ENCODE results near the gene HOMER3.
"Not testable (repeated sequence)": the region's sequence is repeated elsewhere in the genome, so short reads cannot be mapped to it uniquely, and the experiment has no call there.

The HOMER3 gene

GRCh38 chr19:18954094-18954493, 13.1 kb upstream of the HOMER3 start:
- Histone ChIP-seq H3K9me3 (ENCODE audit: control insufficient read depth, insufficient read depth, low read depth, low read length) (no peaks in the 10 kb centered on the region), H3K27me3 (ENCODE audit: control insufficient read depth, insufficient read depth, low read length) (no peaks in the 10 kb centered on the region), H3K4me3 (ENCODE audit: low read depth, low read length) (no peak overlapping the region), H3K27ac (ENCODE audit: low read depth, low read length) (no peak overlapping the region), H3K9ac (ENCODE audit: low read length) (no peak overlapping the region), H3K36me3 (ENCODE audit: control insufficient read depth, insufficient read depth, low read length) (no peaks in the 10 kb centered on the region), H3K4me1 (ENCODE audit: control insufficient read depth, insufficient read depth, low read length) (no peaks in the 10 kb centered on the region)

- not testable (repeated sequence) for H3K27me3 ChIP-seq (ENCODE audit: control insufficient read depth, insufficient read depth, low read length); H3K4me1 ChIP-seq (ENCODE audit: control insufficient read depth, insufficient read depth, low read length); H3K9me3 ChIP-seq (ENCODE audit: control insufficient read depth, insufficient read depth, low read depth, low read length); H3K9ac ChIP-seq (ENCODE audit: low read length); H3K36me3 ChIP-seq (ENCODE audit: control insufficient read depth, insufficient read depth, low read length); H3K27ac ChIP-seq (ENCODE audit: low read depth, low read length); H3K4me3 ChIP-seq (ENCODE audit: low read depth, low read length)
Measured at GRCh38 chr19:18952364-18953003, 11.5 kb upstream of the HOMER3 start.

- H3K27me3 ChIP-seq (ENCODE audit: control insufficient read depth, insufficient read depth, low read length): no peaks in the 10 kb centered on the region
- no peak overlapping the region for H3K27ac ChIP-seq (ENCODE audit: low read depth, low read length)
- H3K9ac ChIP-seq (ENCODE audit: low read length): no peak overlapping the region
- H3K36me3 ChIP-seq (ENCODE audit: control insufficient read depth, insufficient read depth, low read length): no peaks in the 10 kb centered on the region
- no peak overlapping the region for H3K4me3 ChIP-seq (ENCODE audit: low read depth, low read length)
- no peaks in the 10 kb centered on the region for H3K9me3 ChIP-seq (ENCODE audit: control insufficient read depth, insufficient read depth, low read depth, low read length)
- no peaks in the 10 kb centered on the region for H3K4me1 ChIP-seq (ENCODE audit: control insufficient read depth, insufficient read depth, low read length)
Measured at GRCh38 chr19:18951721-18952281, 10.8 kb upstream of the HOMER3 start.

- Histone ChIP-seq H3K4me1 (ENCODE audit: control insufficient read depth, insufficient read depth, low read length) (no peaks in the 10 kb centered on the region), H3K27ac (ENCODE audit: low read depth, low read length) (no peak overlapping the region), H3K9me3 (ENCODE audit: control insufficient read depth, insufficient read depth, low read depth, low read length) (no peaks in the 10 kb centered on the region), H3K36me3 (ENCODE audit: control insufficient read depth, insufficient read depth, low read length) (no peaks in the 10 kb centered on the region), H3K4me3 (ENCODE audit: low read depth, low read length) (no peak overlapping the region), H3K9ac (ENCODE audit: low read length) (no peak overlapping the region), H3K27me3 (ENCODE audit: control insufficient read depth, insufficient read depth, low read length) (0 out of 2 replicates have a peak, but pooled peaks cover under 1% of the 10 kb centered on the region)
Measured at GRCh38 chr19:18949858-18950257, 8.8 kb upstream of the HOMER3 start.

GRCh38 chr19:18948976-18949356, 7.9 kb upstream of the HOMER3 start:
- Histone ChIP-seq H3K4me1 (ENCODE audit: control insufficient read depth, insufficient read depth, low read length) (no peaks in the 10 kb centered on the region), H3K27ac (ENCODE audit: low read depth, low read length) (no peak overlapping the region), H3K4me3 (ENCODE audit: low read depth, low read length) (no peak overlapping the region), H3K36me3 (ENCODE audit: control insufficient read depth, insufficient read depth, low read length) (no peaks in the 10 kb centered on the region), H3K9ac (ENCODE audit: low read length) (no peak overlapping the region), H3K9me3 (ENCODE audit: control insufficient read depth, insufficient read depth, low read depth, low read length) (no peaks in the 10 kb centered on the region), H3K27me3 (ENCODE audit: control insufficient read depth, insufficient read depth, low read length) (0 out of 2 replicates have a peak, but pooled peaks cover 4% of the 10 kb centered on the region)

- Histone ChIP-seq H3K27me3 (ENCODE audit: control insufficient read depth, insufficient read depth, low read length) (0 out of 2 replicates have a peak, but pooled peaks cover 4% of the 10 kb centered on the region), H3K4me3 (ENCODE audit: low read depth, low read length) (no peak overlapping the region), H3K9ac (ENCODE audit: low read length) (no peak overlapping the region), H3K9me3 (ENCODE audit: control insufficient read depth, insufficient read depth, low read depth, low read length) (no peaks in the 10 kb centered on the region), H3K27ac (ENCODE audit: low read depth, low read length) (no peak overlapping the region), H3K4me1 (ENCODE audit: control insufficient read depth, insufficient read depth, low read length) (no peaks in the 10 kb centered on the region), H3K36me3 (ENCODE audit: control insufficient read depth, insufficient read depth, low read length) (no peaks in the 10 kb centered on the region)
Measured at GRCh38 chr19:18948075-18948975, 7.3 kb upstream of the HOMER3 start.

- peaks cover under 1% of the 10 kb centered on the region; the same call in 1 of the 2 replicates for H3K4me1 ChIP-seq (ENCODE audit: control insufficient read depth, insufficient read depth, low read length)
- H3K9ac ChIP-seq (ENCODE audit: low read length): no peak overlapping the region
- peaks cover 5% of the 10 kb centered on the region; the same call in 1 of the 2 replicates for H3K27me3 ChIP-seq (ENCODE audit: control insufficient read depth, insufficient read depth, low read length)
- no peaks in the 10 kb centered on the region for H3K9me3 ChIP-seq (ENCODE audit: control insufficient read depth, insufficient read depth, low read depth, low read length)
- H3K36me3 ChIP-seq (ENCODE audit: control insufficient read depth, insufficient read depth, low read length): no peaks in the 10 kb centered on the region
- no peak overlapping the region for H3K27ac ChIP-seq (ENCODE audit: low read depth, low read length)
- H3K4me3 ChIP-seq (ENCODE audit: low read depth, low read length): no peak overlapping the region
Measured at GRCh38 chr19:18946918-18947317, 5.9 kb upstream of the HOMER3 start.

- Histone ChIP-seq H3K9me3 (ENCODE audit: control insufficient read depth, insufficient read depth, low read depth, low read length) (no peaks in the 10 kb centered on the region), H3K36me3 (ENCODE audit: control insufficient read depth, insufficient read depth, low read length) (no peaks in the 10 kb centered on the region), H3K9ac (ENCODE audit: low read length) (no peak overlapping the region), H3K27me3 (ENCODE audit: control insufficient read depth, insufficient read depth, low read length) (peaks cover 10% of the 10 kb centered on the region), H3K4me3 (ENCODE audit: low read depth, low read length) (no peak overlapping the region), H3K27ac (ENCODE audit: low read depth, low read length) (no peak overlapping the region), H3K4me1 (ENCODE audit: control insufficient read depth, insufficient read depth, low read length) (peaks cover 7% of the 10 kb centered on the region)
Measured at GRCh38 chr19:18946335-18946734, 5.3 kb upstream of the HOMER3 start.

- H3K4me3 ChIP-seq (ENCODE audit: low read depth, low read length): no peak overlapping the region
- H3K27me3 ChIP-seq (ENCODE audit: control insufficient read depth, insufficient read depth, low read length): peaks cover 16% of the 10 kb centered on the region
- H3K27ac ChIP-seq (ENCODE audit: low read depth, low read length): no peak overlapping the region
- H3K9me3 ChIP-seq (ENCODE audit: control insufficient read depth, insufficient read depth, low read depth, low read length): no peaks in the 10 kb centered on the region
- H3K36me3 ChIP-seq (ENCODE audit: control insufficient read depth, insufficient read depth, low read length): no peaks in the 10 kb centered on the region
- peaks cover 7% of the 10 kb centered on the region for H3K4me1 ChIP-seq (ENCODE audit: control insufficient read depth, insufficient read depth, low read length)
- H3K9ac ChIP-seq (ENCODE audit: low read length): no peak overlapping the region
Measured at GRCh38 chr19:18945297-18945696, 4.3 kb upstream of the HOMER3 start.

- no peak overlapping the region for H3K4me3 ChIP-seq (ENCODE audit: low read depth, low read length)
- H3K36me3 ChIP-seq (ENCODE audit: control insufficient read depth, insufficient read depth, low read length): 0 out of 2 replicates have a peak, but pooled peaks cover 3% of the 10 kb centered on the region
- H3K27ac ChIP-seq (ENCODE audit: low read depth, low read length): no peak overlapping the region
- peaks cover 14% of the 10 kb centered on the region for H3K4me1 ChIP-seq (ENCODE audit: control insufficient read depth, insufficient read depth, low read length)
- H3K27me3 ChIP-seq (ENCODE audit: control insufficient read depth, insufficient read depth, low read length): peaks cover 18% of the 10 kb centered on the region
- no peaks in the 10 kb centered on the region for H3K9me3 ChIP-seq (ENCODE audit: control insufficient read depth, insufficient read depth, low read depth, low read length)
- H3K9ac ChIP-seq (ENCODE audit: low read length): no peak overlapping the region
Measured at GRCh38 chr19:18943465-18943864, 2.4 kb upstream of the HOMER3 start.

- Histone ChIP-seq H3K9ac (ENCODE audit: low read length) (no peak overlapping the region), H3K36me3 (ENCODE audit: control insufficient read depth, insufficient read depth, low read length) (peaks cover 8% of the 10 kb centered on the region; the same call in 1 of the 2 replicates), H3K27me3 (ENCODE audit: control insufficient read depth, insufficient read depth, low read length) (peaks cover 18% of the 10 kb centered on the region), H3K27ac (ENCODE audit: low read depth, low read length) (no peak overlapping the region), H3K4me3 (ENCODE audit: low read depth, low read length) (no peak overlapping the region), H3K9me3 (ENCODE audit: control insufficient read depth, insufficient read depth, low read depth, low read length) (no peaks in the 10 kb centered on the region), H3K4me1 (ENCODE audit: control insufficient read depth, insufficient read depth, low read length) (peaks cover 14% of the 10 kb centered on the region)
Measured at GRCh38 chr19:18942692-18943091, 1.7 kb upstream of the HOMER3 start.

Data from HUES6 (cell line).